OCI-LY3 (cell line): ENCODE results near the gene HOXA9.

Experiments used
- H2AFZ ChIP-seq: fragments of 200-600, 300-600 bp; shearing (Covaris generic); 2 replicates; pipeline ENCODE4 v1.6.0; 2014; ENCODE audit warnings: antibody characterized with exemption, low read depth, low read length
- H3K27ac ChIP-seq: fragments of 200-600, 300-600 bp; sonication (generic); 2 replicates; pipeline ENCODE4 v1.5.1; 2014; ENCODE audit warnings: mild to moderate bottlenecking, low read length, moderate library complexity, mixed read lengths
- H3K27me3 ChIP-seq: fragments of 200-600, 300-600 bp; sonication (generic); 2 replicates; pipeline ENCODE4 v1.6.1; 2014; ENCODE audit warnings: low read depth, low read length, mixed read lengths
- H3K36me3 ChIP-seq: fragments of 200-600, 300-600 bp; sonication (generic); replicated peaks from 2 replicates; pipeline ENCODE3; 2014; ENCODE audit warnings: low read depth, low read length, mixed read lengths
- H3K4me1 ChIP-seq: fragments of 300-600, 200-600 bp; sonication (generic); 2 replicates; pipeline ENCODE4 v1.6.1; 2014; ENCODE audit warnings: low read length, mixed read lengths
- H3K4me2 ChIP-seq: fragments of 200-600, 300-600 bp; sonication (generic); 2 replicates; pipeline ENCODE4 v1.6.1; 2014; ENCODE audit warnings: low read length, mixed read lengths
- H3K4me3 ChIP-seq: fragments of 300-600, 200-600 bp; sonication (generic); 2 replicates; pipeline ENCODE4 v1.5.1; 2014; ENCODE audit warnings: antibody characterized with exemption, mild to moderate bottlenecking, low read length, moderate library complexity
- H3K79me2 ChIP-seq: fragments of 300-600, 200-600 bp; shearing (Covaris generic); 2 replicates; pipeline ENCODE4 v1.6.1; 2014; ENCODE audit warnings: mild to moderate bottlenecking, low read length, mixed read lengths
- H3K9ac ChIP-seq: fragments of 300-600, 200-600 bp; shearing (Covaris generic); 2 replicates; pipeline ENCODE4 v1.6.0; 2014; ENCODE audit warnings: mild to moderate bottlenecking, low read length, moderate library complexity
- H3K9me3 ChIP-seq: fragments of 200-600, 300-600 bp; shearing (Covaris generic); 2 replicates; pipeline ENCODE4 v1.6.1; 2014; ENCODE audit warnings: low read length, mixed read lengths; ENCODE audit not compliant: insufficient read depth
- H4K20me1 ChIP-seq: fragments of 200-600, 300-600 bp; sonication (generic); 2 replicates; pipeline ENCODE4 v1.6.1; 2016; ENCODE audit warnings: low read length, mixed read lengths; ENCODE audit not compliant: insufficient read depth
- CTCF ChIP-seq: fragments of 200-600, 300-600 bp; sonication (generic); IDR thresholded peaks from 2 replicates; pipeline ENCODE4 v1.5.1; 2014; ENCODE audit warnings: antibody characterized with exemption, low read length, low read depth
- EZH2phosphoT487 ChIP-seq: fragments of 200-600 bp; shearing (Covaris generic); IDR thresholded peaks from 2 replicates; pipeline ENCODE4 v1.6.1; 2018; ENCODE audit warnings: antibody characterized with exemption, mixed run types, low read depth

The HOXA9 gene

DNA sequence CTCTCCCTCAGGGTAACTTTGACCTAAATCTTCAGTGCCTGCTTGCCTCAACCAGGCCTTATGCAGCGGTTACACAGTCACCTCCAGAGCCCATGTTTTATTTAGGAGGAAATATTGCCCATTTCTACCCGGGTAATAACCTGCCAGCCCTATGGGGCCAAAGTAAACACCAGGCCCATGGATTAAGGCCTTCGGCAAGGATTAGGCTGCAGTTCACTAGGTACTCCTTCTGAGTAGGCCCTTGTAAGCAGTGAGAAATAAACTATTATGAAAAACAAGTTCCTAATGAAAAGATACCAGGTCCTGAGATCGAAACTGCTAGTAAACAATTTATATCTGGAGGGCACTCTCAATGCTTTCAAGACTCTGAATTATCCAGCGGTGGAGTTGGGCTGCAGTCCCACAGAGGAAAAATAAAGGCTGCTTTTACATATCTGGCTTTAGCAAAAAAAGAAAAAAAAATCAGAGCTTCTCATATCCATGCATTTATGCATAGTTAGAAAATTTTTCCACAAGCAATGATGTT is 12.5 kb upstream of the HOXA9 start:
- Histone ChIP-seq H2AFZ (no peak overlapping the region), H4K20me1 (no peaks in the 10 kb centered on the region), H3K27ac (no peak overlapping the region), H3K36me3 (no peaks in the 10 kb centered on the region), H3K4me3 (no peak overlapping the region), H3K79me2 (no peaks in the 10 kb centered on the region), H3K9ac (no peak overlapping the region), H3K4me1 (no peaks in the 10 kb centered on the region), H3K9me3 (no peaks in the 10 kb centered on the region), H3K27me3 (no peaks in the 10 kb centered on the region), H3K4me2 (no peak overlapping the region)
- no peak for TF ChIP-seq EZH2phosphoT487

DNA sequence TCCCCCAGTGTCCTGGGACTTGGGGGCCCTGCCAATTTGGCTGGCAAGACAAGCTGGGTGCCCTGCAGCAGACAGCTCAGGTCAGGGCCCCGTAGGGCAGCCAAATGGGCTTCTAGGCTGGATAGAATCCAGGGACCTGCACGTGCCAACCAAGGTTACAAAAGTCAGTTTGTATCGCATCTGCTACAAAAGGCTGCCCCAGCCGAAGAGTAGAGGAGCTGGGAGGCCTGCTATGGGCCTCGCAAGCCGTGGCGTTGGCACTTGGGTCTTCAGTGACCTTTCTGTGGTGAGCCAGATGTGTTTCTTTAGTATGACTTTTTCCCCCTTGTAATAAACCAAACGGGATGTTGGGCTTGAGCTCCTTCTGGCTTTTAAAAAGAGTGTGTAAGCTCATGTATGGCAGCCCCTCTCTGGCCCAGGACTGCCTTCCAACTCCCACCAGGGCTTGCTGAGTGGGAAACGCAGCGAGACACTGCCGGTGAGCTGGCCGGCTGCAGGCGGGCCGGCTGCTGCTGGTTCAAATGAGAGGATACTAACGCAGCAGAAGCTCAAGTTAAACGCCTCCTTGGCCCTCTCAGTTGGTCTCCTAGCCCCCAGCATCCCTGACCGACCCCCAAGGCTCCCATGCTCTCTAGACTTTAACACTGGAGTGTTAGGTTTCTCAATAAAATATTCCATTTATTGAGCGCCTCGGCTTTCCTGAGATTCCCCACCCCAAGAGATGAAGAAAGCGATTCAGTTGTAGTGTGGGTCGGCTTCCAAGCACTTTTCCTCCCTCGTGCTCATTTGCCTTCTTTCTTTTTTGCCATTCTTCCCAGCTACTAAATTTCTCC is 11.8 kb upstream of the HOXA9 start:
- Histone ChIP-seq H3K27me3 (no peaks in the 10 kb centered on the region), H3K4me3 (no peak overlapping the region), H3K4me2 (no peak overlapping the region), H3K9ac (no peak overlapping the region), H2AFZ (no peak overlapping the region), H3K4me1 (no peaks in the 10 kb centered on the region), H3K79me2 (no peaks in the 10 kb centered on the region), H3K27ac (no peak overlapping the region), H3K9me3 (no peaks in the 10 kb centered on the region), H4K20me1 (no peaks in the 10 kb centered on the region), H3K36me3 (no peaks in the 10 kb centered on the region)
- TF ChIP-seq CTCF (no peak), EZH2phosphoT487 (no peak)

DNA sequence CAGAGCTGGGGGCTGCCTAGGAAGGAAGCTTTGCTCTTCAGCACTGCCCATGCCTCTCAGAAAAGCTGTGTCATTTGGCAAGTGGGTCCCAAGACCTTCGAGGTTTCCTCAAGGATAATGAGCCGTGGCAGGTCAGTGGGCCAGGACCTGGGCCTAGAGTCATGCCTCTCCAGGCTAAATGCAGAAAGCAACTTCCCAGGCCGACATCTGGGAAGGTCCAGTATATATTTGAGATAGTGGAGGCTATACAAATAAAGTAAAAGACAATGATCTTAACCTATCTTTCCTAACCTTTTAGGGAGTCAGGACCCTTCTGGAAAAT is 11.1 kb upstream of the HOXA9 start:
- H3K27ac ChIP-seq: no peak overlapping the region
- H2AFZ ChIP-seq: no peak overlapping the region
- TF ChIP-seq EZH2phosphoT487: no peak
- no peak for TF ChIP-seq CTCF
- no peaks in the 10 kb centered on the region for H3K36me3 ChIP-seq
- no peak overlapping the region for H3K4me2 ChIP-seq
- H3K4me3 ChIP-seq: no peak overlapping the region
- H3K9ac ChIP-seq: no peak overlapping the region
- no peaks in the 10 kb centered on the region for H3K79me2 ChIP-seq
- no peaks in the 10 kb centered on the region for H4K20me1 ChIP-seq
- no peaks in the 10 kb centered on the region for H3K4me1 ChIP-seq
- no peaks in the 10 kb centered on the region for H3K27me3 ChIP-seq
- H3K9me3 ChIP-seq: no peaks in the 10 kb centered on the region

- Histone ChIP-seq H3K4me3 (no peak overlapping the region), H3K4me1 (no peaks in the 10 kb centered on the region), H4K20me1 (no peaks in the 10 kb centered on the region), H3K4me2 (no peak overlapping the region), H3K9ac (no peak overlapping the region), H2AFZ (no peak overlapping the region), H3K79me2 (no peaks in the 10 kb centered on the region), H3K36me3 (no peaks in the 10 kb centered on the region), H3K27ac (no peak overlapping the region), H3K9me3 (no peaks in the 10 kb centered on the region), H3K27me3 (no peaks in the 10 kb centered on the region)
- TF ChIP-seq CTCF: no peak
- TF ChIP-seq EZH2phosphoT487: no peak
Observed at GRCh38 chr7:27175626-27176523, 10.5 kb upstream of the HOXA9 start.
